HFFc6 (cell line): ENCODE measurements around the gene ZNF469. TPM values are rescaled to one million over a fixed set of nuclear protein-coding genes. Genes with fewer than 3 reads are reported as not detected.

ENCODE experiments used
- DNase-seq: peaks from one replicate; pipeline ENCODE4 v3.0.0-alpha.2; 2018
- H3K27ac Mint-ChIP-seq: 2 replicates; pipeline ENCODE4 v1.8.0; 2020; ENCODE audit warnings: mild to moderate bottlenecking, mixed read lengths
- H3K27me3 Mint-ChIP-seq: 2 replicates; pipeline ENCODE4 v1.8.0; 2021; ENCODE audit warnings: mild to moderate bottlenecking, moderate library complexity, mixed read lengths; ENCODE audit not compliant: insufficient read depth
- H3K36me3 Mint-ChIP-seq: 2 replicates; pipeline ENCODE4 v1.8.0; 2021; ENCODE audit warnings: low read depth, mixed read lengths
- H3K4me1 Mint-ChIP-seq: 2 replicates; pipeline ENCODE4 v1.8.0; 2020; ENCODE audit warnings: low read depth, mixed read lengths
- H3K4me3 Mint-ChIP-seq: 2 replicates; pipeline ENCODE4 v1.8.0; 2020; ENCODE audit warnings: mild to moderate bottlenecking, moderate library complexity, mixed read lengths
- H3K9me3 Mint-ChIP-seq: 2 replicates; pipeline ENCODE4 v1.8.0; 2020; ENCODE audit warnings: mild to moderate bottlenecking, mixed read lengths
- CTCF ChIP-seq: fragments of 200-600 bp; sonication (generic); IDR thresholded peaks from 2 replicates; pipeline ENCODE4 v1.5.0; 2021; ENCODE audit warnings: antibody characterized with exemption, mild to moderate bottlenecking
- total RNA-seq, 6 experiments: library from RNA; stranded (reverse); fragmentation: NEBNext Ultra II Directional; extraction: Animal tissue kit (Norgen Biotek cat#: 25700); gene quantifications; 2 replicates in 1 of 6; 3 replicates in 5 of 6; pipeline ENCODE4 v1.2.3, GENCODE V29; 2021

ZNF469 gene
- total RNA-seq, 6 experiments from 2014 or later: 9.4 to 17.5 (median 10.1) TPM

- no peak for TF ChIP-seq CTCF
- H3K27me3 Mint-ChIP-seq: no peaks in the 10 kb centered on the region; the same call in 1 of the 2 replicates
Observed at GRCh38 chr16:88430185-88430523, 47.4 kb downstream of the ZNF469 start.

DNA sequence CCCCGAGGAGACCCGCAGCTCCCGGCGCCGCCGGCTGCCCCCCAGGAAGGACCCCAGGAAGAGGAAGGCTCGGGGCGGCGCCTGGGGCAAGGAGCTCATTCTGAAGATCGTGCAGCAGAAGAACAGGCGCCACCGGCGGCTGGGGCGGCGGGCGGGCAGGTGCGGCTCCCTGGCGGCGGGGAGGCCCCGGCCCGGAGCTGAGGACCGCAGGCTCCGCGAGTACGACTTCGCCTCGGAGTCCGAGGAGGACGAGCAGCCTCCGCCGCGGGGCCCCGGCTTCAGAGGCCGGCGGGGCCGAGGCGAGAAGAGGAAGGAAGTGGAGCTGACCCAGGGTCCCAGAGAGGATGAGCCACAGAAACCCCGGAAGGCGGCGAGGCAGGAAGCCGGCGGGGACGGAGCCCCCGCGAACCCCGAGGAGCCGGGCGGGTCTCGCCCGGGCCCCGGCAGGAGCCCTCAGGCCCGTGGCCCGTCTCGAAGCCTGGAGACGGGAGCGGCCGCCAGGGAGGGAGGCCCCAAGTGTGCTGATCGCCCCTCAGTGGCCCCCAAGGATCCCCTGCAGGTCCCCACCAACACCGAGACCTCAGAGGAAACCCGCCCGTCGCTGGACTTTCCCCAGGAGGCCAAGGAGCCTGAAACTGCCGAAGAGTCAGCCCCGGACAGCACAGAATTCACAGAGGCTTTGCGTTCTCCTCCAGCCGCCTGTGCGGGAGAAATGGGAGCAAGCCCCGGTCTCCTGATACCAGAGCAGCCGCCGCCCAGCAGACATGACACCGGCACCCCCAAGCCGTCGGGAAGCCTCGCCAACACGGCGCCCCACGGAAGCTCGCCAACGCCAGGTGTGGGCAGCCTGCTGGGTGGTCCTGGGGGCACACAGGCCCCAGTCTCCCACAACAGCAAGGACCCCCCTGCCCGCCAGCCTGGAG, 48.0 kb downstream of the ZNF469 start:
- H3K4me1 Mint-ChIP-seq: no peaks in the 10 kb centered on the region
- no peak for DNase-seq
- H3K36me3 Mint-ChIP-seq: no peaks in the 10 kb centered on the region
- H3K27ac Mint-ChIP-seq: no peak overlapping the region
- no peak for TF ChIP-seq CTCF
- H3K4me3 Mint-ChIP-seq: no peak overlapping the region
- no peaks in the 10 kb centered on the region; the same call in 1 of the 2 replicates for H3K27me3 Mint-ChIP-seq
- H3K9me3 Mint-ChIP-seq: no peaks in the 10 kb centered on the region

More at GRCh38 chr16:88430185-88430523, 47.4 kb downstream of the ZNF469 start:
- Mint-ChIP-seq H3K27ac (no peak overlapping the region), H3K36me3 (no peaks in the 10 kb centered on the region), H3K4me1 (no peaks in the 10 kb centered on the region; the same call in 1 of the 2 replicates), H3K4me3 (no peak overlapping the region), H3K9me3 (no peaks in the 10 kb centered on the region)
- DNase-seq: no peak

DNA sequence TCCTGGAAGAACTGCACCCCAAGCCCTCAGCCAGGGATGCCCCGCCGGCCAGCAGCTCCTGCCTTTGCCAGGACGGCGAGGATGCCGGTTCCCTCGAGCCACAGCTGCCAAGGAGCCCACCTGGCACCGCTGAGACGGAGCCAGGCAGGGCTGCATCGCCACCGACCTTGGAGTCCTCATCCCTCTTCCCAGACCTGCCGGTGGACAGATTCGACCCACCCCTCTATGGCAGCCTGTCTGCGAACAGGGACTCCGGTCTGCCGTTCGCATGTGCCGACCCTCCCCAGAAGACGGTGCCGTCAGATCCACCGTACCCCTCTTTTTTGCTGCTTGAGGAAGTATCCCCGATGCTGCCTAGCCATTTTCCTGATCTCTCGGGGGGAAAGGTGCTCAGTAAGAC, 48.9 kb downstream of the ZNF469 start:
- no peak overlapping the region for H3K27ac Mint-ChIP-seq
- no peaks in the 10 kb centered on the region for H3K36me3 Mint-ChIP-seq
- no peak overlapping the region for H3K4me3 Mint-ChIP-seq
- H3K9me3 Mint-ChIP-seq: no peaks in the 10 kb centered on the region
- no peak for TF ChIP-seq CTCF
- no peaks in the 10 kb centered on the region for H3K4me1 Mint-ChIP-seq
- no peaks in the 10 kb centered on the region; the same call in 1 of the 2 replicates for H3K27me3 Mint-ChIP-seq
- no peak for DNase-seq

GRCh38 chr16:88432174-88432573, 49.4 kb downstream of the ZNF469 start:
- H3K9me3 Mint-ChIP-seq: no peaks in the 10 kb centered on the region
- H3K27me3 Mint-ChIP-seq: no peaks in the 10 kb centered on the region; the same call in 1 of the 2 replicates
- no peaks in the 10 kb centered on the region for H3K36me3 Mint-ChIP-seq
- no peak overlapping the region for H3K4me3 Mint-ChIP-seq
- no peaks in the 10 kb centered on the region for H3K4me1 Mint-ChIP-seq
- H3K27ac Mint-ChIP-seq: no peak overlapping the region
- no peak for DNase-seq
- no peak for TF ChIP-seq CTCF

Other genes starting within 250 kb of the ZNF469 start
- gene ZFPM1, start 70.3 kb downstream of the ZNF469 start, total RNA-seq: 1 to 10 TPM; 4.5 to 6.4 (median 5.1) TPM
- gene ZC3H18, start 187.4 kb downstream of the ZNF469 start, total RNA-seq: 10 to 100 TPM; 37.9 to 49.3 (median 42.8) TPM